SK-N-SH (cell line): Measurements from ENCODE around the gene NOTUM.

ENCODE experiments used
- CTCF ChIP-seq: fragments of 200-600 bp; sonication (generic); IDR thresholded peaks from 2 replicates; pipeline ENCODE4 v1.6.1; 2017; ENCODE audit warnings: antibody characterized with exemption, mild to moderate bottlenecking, moderate library complexity
- ELF1 ChIP-seq: IDR thresholded peaks from 2 replicates; pipeline ENCODE4 v1.4.0; 2012
- MAX ChIP-seq: IDR thresholded peaks from 2 replicates; pipeline ENCODE4 v1.4.0; 2012; ENCODE audit warnings: low read depth
- RAD21 ChIP-seq: IDR thresholded peaks from 2 replicates; pipeline ENCODE4 v1.6.1; 2012; ENCODE audit warnings: mild to moderate bottlenecking, low read length
- REST ChIP-seq: IDR thresholded peaks from 2 replicates; pipeline ENCODE4 v1.6.1; 2012; ENCODE audit warnings: mild to moderate bottlenecking, low read depth, low read length, moderate library complexity
- USF2 ChIP-seq: fragments of 150-350 bp; IDR thresholded peaks from 2 replicates; pipeline ENCODE4 v1.6.1; 2017; ENCODE audit warnings: antibody characterized with exemption, low read length, low read depth, borderline replicate concordance

- TF ChIP-seq MAX (no peak), USF2 (no peak), CTCF (no peak), RAD21 (no peak), REST (no peak), ELF1 (no peak)
These were observed 31.5 kb upstream of the NOTUM start for GRCh38 chr17:81992306-81993102.
